NCI-H345 treated with DMSO at 0.1 percent for 48 hours (cell line): ENCODE data around the gene LGMN.
A peak's percentile ranks its signal among the peaks of the same experiment; 100 is the strongest.
"Not testable (repeated sequence)": the region's sequence is repeated elsewhere in the genome, so short reads cannot be mapped to it uniquely, and the experiment has no call there.

Experiments
- DNase-seq: peaks from one replicate; lab custom pipeline; 2025; ENCODE audit not compliant: unreplicated experiment; lab: John Stamatoyannopoulos, UW

LGMN gene

GRCh38 chr14:92763666-92764631, 15.5 kb upstream of the LGMN start:
- peak; percentile 82 for DNase-seq

- DNase-seq, result no peak
These were observed 12.0 kb upstream of the LGMN start for GRCh38 chr14:92760524-92760805.

GRCh38 chr14:92759679-92760523, 11.5 kb upstream of the LGMN start:
- no peak for DNase-seq

GRCh38 chr14:92759300-92759678, 10.9 kb upstream of the LGMN start:
- DNase-seq, result no peak

- DNase-seq, result no peak
These were observed 8.0 kb upstream of the LGMN start for GRCh38 chr14:92756446-92756845.

- no peak for DNase-seq
These were observed 7.1 kb upstream of the LGMN start for GRCh38 chr14:92755495-92755894.

- peak; percentile 72 for DNase-seq
These were observed 6.5 kb upstream of the LGMN start for GRCh38 chr14:92754966-92755365.

GRCh38 chr14:92753250-92753649, 4.8 kb upstream of the LGMN start:
- DNase-seq, result no peak

GRCh38 chr14:92751819-92752218, 3.4 kb upstream of the LGMN start:
- DNase-seq, result no peak

- DNase-seq, result no peak
These were observed 2.6 kb upstream of the LGMN start for GRCh38 chr14:92750994-92751400.

- DNase-seq, result not testable (repeated sequence)
These were observed 1.8 kb upstream of the LGMN start for GRCh38 chr14:92750222-92750728.

GRCh38 chr14:92747701-92748258, 647 bp downstream of the LGMN start:
- peak; percentile 7 for DNase-seq

- no peak for DNase-seq
These were observed 4.2 kb downstream of the LGMN start for GRCh38 chr14:92744198-92744597.

- DNase-seq, result no peak
These were observed 8.0 kb downstream of the LGMN start for GRCh38 chr14:92740440-92740839.

- DNase-seq, result no peak
These were observed 10.7 kb downstream of the LGMN start for GRCh38 chr14:92737619-92738188.

GRCh38 chr14:92737206-92737605, 11.2 kb downstream of the LGMN start:
- no peak for DNase-seq

- DNase-seq, result no peak
These were observed 13.1 kb downstream of the LGMN start for GRCh38 chr14:92735344-92735743.

- no peak for DNase-seq
These were observed 13.8 kb downstream of the LGMN start for GRCh38 chr14:92734618-92735017.

GRCh38 chr14:92733007-92733406, 15.4 kb downstream of the LGMN start:
- DNase-seq, result no peak

GRCh38 chr14:92731622-92732115, 16.8 kb downstream of the LGMN start:
- no peak for DNase-seq
